HepG2 (cell line): Measurements from ENCODE around the gene GNB1. TPM values are rescaled to one million over a fixed set of nuclear protein-coding genes. Genes with fewer than 3 reads are reported as not detected.
"Not testable (repeated sequence)": the region's sequence is repeated elsewhere in the genome, so short reads cannot be mapped to it uniquely, and the experiment has no call there.

ENCODE experiments used
- ATAC-seq: fragments of 200-7000 bp; cut with Tn5 transposase; 3 replicates; pipeline ENCODE4 v1.9.1; 2020; ENCODE audit warnings: mild to moderate bottlenecking, moderate library complexity
- BruUV-seq: library from RNA; stranded (reverse); fragments of 400-500 nt; replicated peaks from 2 replicates; lab custom pipeline; 2021; lab: Mats Ljungman, UMichigan
- CTCF ChIA-PET: fragments of 300-600 bp; formaldehyde crosslinking; extraction: SDS; loops from one replicate; lab custom pipeline; 2021; ENCODE audit warnings: low total read pairs, inconsistent platforms, low intra/inter-chr PET ratio; lab: Yijun Ruan, JAX
- POLR2A ChIA-PET: fragments of 350-600 bp; sonication (Branson Sonifier 250); formaldehyde crosslinking; loops from one replicate; lab custom pipeline; 2020; ENCODE audit warnings: antibody characterized with exemption, inconsistent platforms; lab: Yijun Ruan, JAX
- DNase-seq: peaks from one replicate; pipeline ENCODE4 v3.0.0-alpha.2; 2015; ENCODE audit warnings: low spot score
- FAIRE-seq: peaks from 3 replicates; lab custom pipeline; 2011; peaks lifted over from hg19 to GRCh38; lab: Jason Lieb, UNC
- H2AFZ ChIP-seq: one replicate; pipeline ENCODE4 v1.6.1; 2011; ENCODE audit warnings: low read length, inconsistent platforms
- H3K27ac ChIP-seq: fragments of 300-600 bp; 3 replicates; pipeline ENCODE4 v1.8.0; 2011; ENCODE audit warnings: mixed run types, mild to moderate bottlenecking, mixed read lengths, low read length, inconsistent platforms; ENCODE audit not compliant: insufficient read depth; ENCODE audit errors: extremely low read length
- H3K27me3 ChIP-seq, 2 experiments: fragments of 200-600 bp in 1 of 2; 2 replicates in 1 of 2; 3 replicates in 1 of 2; pipeline versions ENCODE4 v1.6.0 to v1.8.0; 2011; ENCODE audit warnings: low read length in 2 of 2, mild to moderate bottlenecking in 2 of 2, moderate library complexity in 2 of 2, inconsistent platforms in 1 of 2; ENCODE audit not compliant: insufficient read depth in 2 of 2, control insufficient read depth in 1 of 2
- H3K36me3 ChIP-seq, 2 experiments: fragments of 200-600 bp in 1 of 2; replicated peaks in 1 of 2; 2 replicates in 1 of 2; 3 replicates in 1 of 2; pipeline versions ENCODE4 v1.5.1 to v1.8.0; 2011; ENCODE audit warnings: low read length in 2 of 2, inconsistent platforms in 1 of 2; ENCODE audit not compliant: insufficient read depth in 2 of 2, control insufficient read depth in 1 of 2
- H3K4me1 ChIP-seq: 2 replicates; pipeline ENCODE4 v1.5.1; 2012; ENCODE audit warnings: low read length, inconsistent platforms; ENCODE audit not compliant: insufficient read depth
- H3K4me2 ChIP-seq: 2 replicates; pipeline ENCODE4 v1.6.0; 2011; ENCODE audit warnings: low read depth, low read length, inconsistent platforms
- H3K4me3 ChIP-seq, 3 experiments: fragments of 200-600 bp in 1 of 3; sonication (generic), shearing (Covaris generic) in 1 of 3; replicated peaks in 1 of 3; 2 replicates each; pipeline ENCODE4 v1.5.1; 2011 to 2016; ENCODE audit warnings: low read length in 3 of 3, inconsistent platforms in 2 of 3, low read depth in 2 of 3, mild to moderate bottlenecking in 2 of 3, control low read depth in 1 of 3, mixed read lengths in 1 of 3; ENCODE audit not compliant: insufficient read depth in 1 of 3
- H3K79me2 ChIP-seq: one replicate; pipeline ENCODE4 v1.6.1; 2011; ENCODE audit warnings: low read length, inconsistent platforms; ENCODE audit not compliant: insufficient read depth
- H3K9ac ChIP-seq: 2 replicates; pipeline ENCODE4 v1.6.0; 2011; ENCODE audit warnings: mild to moderate bottlenecking, low read depth, low read length, inconsistent platforms; ENCODE audit not compliant: insufficient read depth
- H3K9me3 ChIP-seq: 2 replicates; pipeline ENCODE4 v1.5.1; 2012; ENCODE audit warnings: mild to moderate bottlenecking, low read length
- H4K20me1 ChIP-seq: 2 replicates; pipeline ENCODE4 v1.6.0; 2011; ENCODE audit warnings: inconsistent platforms, mild to moderate bottlenecking, low read length, moderate library complexity; ENCODE audit not compliant: insufficient read depth
- ADNP ChIP-seq: sonication (generic); formaldehyde crosslinking; IDR thresholded peaks from 2 replicates; pipeline ENCODE4 v1.4.0; 2020; ENCODE audit warnings: missing genetic modification reagents
- MAFF ChIP-seq: IDR thresholded peaks from 2 replicates; pipeline ENCODE4 v1.6.1; 2011; ENCODE audit warnings: low read depth, low read length, improper control_type of control experiment
- PHB2 ChIP-seq: fragments of 450-650 bp; IDR thresholded peaks from 2 replicates; pipeline ENCODE4 v1.6.1; 2018; ENCODE audit not compliant: partially characterized antibody
- ZNF704 ChIP-seq: sonication (generic); formaldehyde crosslinking; IDR thresholded peaks from 2 replicates; pipeline ENCODE4 v1.8.1; 2023; ENCODE audit warnings: mild to moderate bottlenecking, inconsistent platforms, moderate library complexity, missing genetic modification reagents, borderline replicate concordance
- ZNF737 ChIP-seq: sonication (generic); formaldehyde crosslinking; IDR thresholded peaks from 2 replicates; pipeline ENCODE4 v1.5.0; 2020; ENCODE audit warnings: missing genetic modification reagents, mild to moderate bottlenecking, borderline replicate concordance
- ZNF792 ChIP-seq: IDR thresholded peaks from 2 replicates; pipeline ENCODE4 v1.6.1; 2016
- ZNF883 ChIP-seq: sonication (generic); formaldehyde crosslinking; IDR thresholded peaks from 2 replicates; pipeline ENCODE4 v1.5.1; 2020; ENCODE audit warnings: mild to moderate bottlenecking, missing genetic modification reagents; ENCODE audit errors: not compliant biosample characterization
- WGBS: methylation state at CpG from one replicate; pipeline ENCODE4 v1.1.6; 2017; ENCODE audit warnings: low lambda C conversion rate; 5-methylcytosine and 5-hydroxymethylcytosine counted together
- in situ Hi-C: cut with HindIII; loops from 2 replicates; pipeline ENCODE4 v1.10.0; 2017; ENCODE audit warnings: low pct_unique_long_range_greater_than_20kb; ENCODE audit not compliant: extremely low pct_ligation_motif_present
- intact Hi-C: fragments of 100-400 bp; cut with micrococcal nuclease; formaldehyde crosslinking; loops from one replicate; pipeline ENCODE4 v1.10.0; 2022; ENCODE audit not compliant: unreplicated experiment
- polyA plus RNA-seq, 8 experiments: library from polyadenylated mRNA; depleted of rRNA in 3 of 8; stranded (reverse) in 7 of 8; unstranded in 1 of 8; fragments of >200 nt; fragmentation: Illumina TruSeq in 4 of 8; extraction: Trizol in 4 of 8; gene quantifications; 2 replicates each; pipeline versions ENCODE4 v1.2.1 to v1.2.3, GENCODE V29; 2011 to 2016; ENCODE audit warnings: low read depth in 4 of 8, missing spikeins in 1 of 8, mixed read lengths in 1 of 8; ENCODE audit not compliant: insufficient read depth in 1 of 8
- total RNA-seq, 5 experiments: library from RNA; depleted of rRNA; stranded (reverse); fragments of >200 nt; fragmentation: Illumina TruSeq; extraction: Trizol; gene quantifications; 2 replicates each; pipeline ENCODE4 v1.2.3, GENCODE V29; 2016; ENCODE audit warnings: low read depth in 1 of 5
- TF ChIP-seq, protein P1 (sequence below): sonication (generic); formaldehyde crosslinking; IDR thresholded peaks from 2 replicates; pipeline ENCODE4 v1.8.0; 2022; ENCODE audit warnings: mild to moderate bottlenecking, missing genetic modification reagents; ENCODE audit not compliant: insufficient replicate concordance

The GNB1 gene
- total and polyA plus RNA-seq, 2 of the 13 experiments (the other 11 are each of a cell fraction or from before 2014, with no cell fraction given) = 66.2 to 327 TPM

DNA sequence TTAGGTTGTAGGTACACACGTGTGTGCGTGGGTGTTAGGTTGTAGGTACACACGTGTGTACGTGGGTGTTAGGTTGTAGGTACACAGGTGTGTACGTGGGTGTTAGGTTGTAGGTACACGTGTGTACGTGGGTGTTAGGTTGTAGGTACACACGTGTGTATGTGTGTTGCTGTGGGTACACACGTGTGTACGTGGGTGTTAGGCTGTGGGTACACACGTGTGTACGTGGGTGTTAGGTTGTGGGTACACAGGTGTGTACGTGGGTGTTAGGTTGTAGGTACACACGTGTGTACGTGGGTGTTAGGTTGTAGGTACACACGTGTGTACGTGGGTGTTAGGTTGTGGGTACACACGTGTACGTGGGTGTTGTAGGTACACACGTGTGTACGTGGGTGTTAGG is 44.0 kb upstream of the GNB1 start:
- FAIRE-seq, CTCF ChIA-PET, BruUV-seq: not testable (repeated sequence)

GRCh38 chr1:1929639-1930545 is 39.0 kb upstream of the GNB1 start:
- no peak for DNase-seq
- no peak overlapping the region for H3K27ac ChIP-seq
- H3K4me2 ChIP-seq = 0 out of 2 replicates have a peak overlapping the region, but pooled peaks have one; percentile 3
- no TSS peak for BruUV-seq
- peak; percentile 13 for ATAC-seq
- H3K4me3 ChIP-seq = no peak overlapping the region; a peak in 1 of 6 replicates
- in situ Hi-C loops = no loop called here
- 64% methylated on average over 28 of the region's 38 CpGs for WGBS
- peaks cover 19% of the 10 kb centered on the region for H3K4me1 ChIP-seq
- H3K27me3 ChIP-seq = peaks cover 22 to 41% of the 10 kb centered on the region in 2 experiments; a peak in 4 of 5 replicates
- intact Hi-C loops = no loop called here
- no peaks in the 10 kb centered on the region for H3K79me2 ChIP-seq
- no peak for FAIRE-seq
- no peak overlapping the region for H3K9ac ChIP-seq
- CTCF ChIA-PET = no interaction called here
- H4K20me1 ChIP-seq = no peaks in the 10 kb centered on the region
- H3K36me3 ChIP-seq = no peaks in the 10 kb centered on the region
- POLR2A ChIA-PET = interaction anchor here (2.0 kb wide), 1 partner anchor 10 kb away, joined by 6 read pairs; the partner anchor contains the start of gene TMEM52
- H2AFZ ChIP-seq = no peak overlapping the region
- no peaks in the 10 kb centered on the region for H3K9me3 ChIP-seq
- no peak for TF ChIP-seq MAFF
- TF ChIP-seq ZNF883 (CRISPR knock-in tag) = peak; percentile 76
- TF ChIP-seq PHB2 = no peak
- no peak for TF ChIP-seq ADNP (CRISPR knock-in tag)
- TF ChIP-seq ZNF704 (CRISPR knock-in tag) = no peak
- TF ChIP-seq, protein P1, sequence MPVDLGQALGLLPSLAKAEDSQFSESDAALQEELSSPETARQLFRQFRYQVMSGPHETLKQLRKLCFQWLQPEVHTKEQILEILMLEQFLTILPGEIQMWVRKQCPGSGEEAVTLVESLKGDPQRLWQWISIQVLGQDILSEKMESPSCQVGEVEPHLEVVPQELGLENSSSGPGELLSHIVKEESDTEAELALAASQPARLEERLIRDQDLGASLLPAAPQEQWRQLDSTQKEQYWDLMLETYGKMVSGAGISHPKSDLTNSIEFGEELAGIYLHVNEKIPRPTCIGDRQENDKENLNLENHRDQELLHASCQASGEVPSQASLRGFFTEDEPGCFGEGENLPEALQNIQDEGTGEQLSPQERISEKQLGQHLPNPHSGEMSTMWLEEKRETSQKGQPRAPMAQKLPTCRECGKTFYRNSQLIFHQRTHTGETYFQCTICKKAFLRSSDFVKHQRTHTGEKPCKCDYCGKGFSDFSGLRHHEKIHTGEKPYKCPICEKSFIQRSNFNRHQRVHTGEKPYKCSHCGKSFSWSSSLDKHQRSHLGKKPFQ (CRISPR knock-in tag) = no peak
- TF ChIP-seq ZNF792 (CRISPR knock-in tag) = no peak
- TF ChIP-seq ZNF737 (CRISPR knock-in tag) = no peak

More for the DNA sequence above, 44.0 kb upstream of the GNB1 start:
- H3K36me3 ChIP-seq, H4K20me1 ChIP-seq, H3K9ac ChIP-seq, H3K79me2 ChIP-seq, H2AFZ ChIP-seq, H3K9me3 ChIP-seq, H3K4me2 ChIP-seq, in situ Hi-C loops, H3K4me3 ChIP-seq, H3K27me3 ChIP-seq, ATAC-seq, DNase-seq, H3K27ac ChIP-seq: not testable (repeated sequence)
- POLR2A ChIA-PET = interaction anchor here (1.0 kb wide), 1 partner anchor 14 kb away, joined by 3 read pairs; no protein-coding TSS in a partner anchor
- peaks cover 10% of the 10 kb centered on the region for H3K4me1 ChIP-seq
- 62% methylated on average over 4 of the region's 21 CpGs for WGBS
- intact Hi-C loops = loop anchor here (2.0 kb wide), 1 partner anchor 112 kb away; no protein-coding TSS in a partner anchor
